OCI-LY1 (cell line): ENCODE measurements around the gene CTNND2.

Experiments
- H2AFZ ChIP-seq: fragments of 200-600 bp; sonication (generic), shearing (Covaris generic); 2 replicates; pipeline ENCODE4 v1.6.0; 2014; ENCODE audit warnings: antibody characterized with exemption, mild to moderate bottlenecking, low read length
- H3F3A ChIP-seq: fragments of 200-600 bp; sonication (generic), shearing (Covaris generic); 2 replicates; pipeline ENCODE4 v1.6.0; 2014; ENCODE audit warnings: mild to moderate bottlenecking, antibody characterized with exemption, low read length, moderate library complexity; ENCODE audit not compliant: insufficient read depth
- H3K27ac ChIP-seq: fragments of 200-600 bp; sonication (generic); 2 replicates; pipeline ENCODE4 v1.5.1; 2014; ENCODE audit warnings: low read length, mixed run types, mild to moderate bottlenecking, low read depth; ENCODE audit not compliant: poor library complexity, severe bottlenecking
- H3K27me3 ChIP-seq: fragments of 200-600 bp; sonication (generic); 2 replicates; pipeline ENCODE4 v1.6.0; 2014; ENCODE audit warnings: antibody characterized with exemption, mild to moderate bottlenecking, low read length, moderate library complexity; ENCODE audit not compliant: insufficient read depth
- H3K36me3 ChIP-seq: fragments of 200-600 bp; sonication (generic); 2 replicates; pipeline ENCODE4 v1.6.1; 2014; ENCODE audit warnings: mild to moderate bottlenecking, antibody characterized with exemption, low read length, moderate library complexity, mixed read lengths; ENCODE audit not compliant: insufficient read depth
- H3K4me1 ChIP-seq: fragments of 200-600 bp; sonication (generic); 2 replicates; pipeline ENCODE4 v1.5.1; 2014; ENCODE audit warnings: mild to moderate bottlenecking, low read length, moderate library complexity; ENCODE audit not compliant: insufficient read depth, severe bottlenecking
- H3K4me2 ChIP-seq: fragments of 200-600 bp; sonication (generic), shearing (Covaris generic); 2 replicates; pipeline ENCODE4 v1.6.1; 2014; ENCODE audit warnings: low read length
- H3K4me3 ChIP-seq: fragments of 200-600 bp; sonication (generic); 2 replicates; pipeline ENCODE4 v1.5.1; 2014; ENCODE audit warnings: low read length, low read depth, mild to moderate bottlenecking, mixed read lengths; ENCODE audit not compliant: poor library complexity, severe bottlenecking
- H3K79me2 ChIP-seq: fragments of 200-600 bp; shearing (Covaris generic); 2 replicates; pipeline ENCODE4 v1.6.1; 2016; ENCODE audit warnings: mixed run types, low read length, mixed read lengths; ENCODE audit not compliant: insufficient read depth
- H3K9ac ChIP-seq: fragments of 200-600 bp; sonication (generic), shearing (Covaris generic); 2 replicates; pipeline ENCODE4 v1.6.1; 2014; ENCODE audit warnings: mild to moderate bottlenecking, low read length, mixed read lengths
- H3K9me2 ChIP-seq: fragments of 200-600 bp; sonication (generic), shearing (Covaris generic); 2 replicates; pipeline ENCODE4 v1.6.1; 2014; ENCODE audit warnings: low read depth, mild to moderate bottlenecking, low read length, mixed read lengths
- H3K9me3 ChIP-seq: fragments of 200-600 bp; shearing (Covaris generic); 2 replicates; pipeline ENCODE4 v1.6.1; 2014; ENCODE audit warnings: low read length, mixed read lengths
- H4K20me1 ChIP-seq: fragments of 200-600 bp; sonication (generic), shearing (Covaris generic); 2 replicates; pipeline ENCODE4 v1.6.0; 2016; ENCODE audit warnings: mild to moderate bottlenecking, low read length; ENCODE audit not compliant: insufficient read depth
- CTCF ChIP-seq: fragments of 200-600 bp; sonication (generic), shearing (Covaris generic); IDR thresholded peaks from 2 replicates; pipeline ENCODE4 v1.5.1; 2017; ENCODE audit warnings: mild to moderate bottlenecking, antibody characterized with exemption, low read length, moderate library complexity, mixed read lengths
- EZH2 ChIP-seq: fragments of 200-600 bp; sonication (generic), shearing (Covaris generic); IDR thresholded peaks from 2 replicates; pipeline ENCODE4 v1.8.0; 2017; ENCODE audit warnings: borderline replicate concordance, mixed run types, mild to moderate bottlenecking, antibody characterized with exemption, low read length, moderate library complexity, mixed read lengths

The CTNND2 gene

GRCh38 chr5:11104651-11105112 lies 799.6 kb downstream of the CTNND2 start:
- Histone ChIP-seq H2AFZ (no peak overlapping the region), H3K9ac (no peak overlapping the region), H3K27me3 (no peaks in the 10 kb centered on the region), H3K4me3 (no peak overlapping the region), H3K36me3 (no peaks in the 10 kb centered on the region), H4K20me1 (no peaks in the 10 kb centered on the region), H3K4me2 (no peak overlapping the region), H3K9me2 (no peaks in the 10 kb centered on the region), H3F3A (no peaks in the 10 kb centered on the region), H3K9me3 (no peaks in the 10 kb centered on the region), H3K4me1 (no peaks in the 10 kb centered on the region), H3K79me2 (no peaks in the 10 kb centered on the region), H3K27ac (no peak overlapping the region)
- TF ChIP-seq CTCF (no peak), EZH2 (no peak)

GRCh38 chr5:11104210-11104609 lies 800.0 kb downstream of the CTNND2 start:
- H3K9me2 ChIP-seq: no peaks in the 10 kb centered on the region
- no peaks in the 10 kb centered on the region for H4K20me1 ChIP-seq
- H3K27ac ChIP-seq: no peak overlapping the region

GRCh38 chr5:11084111-11084510 lies 820.1 kb downstream of the CTNND2 start:
- Histone ChIP-seq H2AFZ (no peak overlapping the region), H4K20me1 (no peaks in the 10 kb centered on the region), H3K9ac (no peak overlapping the region), H3K4me2 (no peak overlapping the region), H3K4me1 (no peaks in the 10 kb centered on the region), H3K9me3 (no peaks in the 10 kb centered on the region), H3K4me3 (no peak overlapping the region), H3K79me2 (no peaks in the 10 kb centered on the region), H3K27me3 (no peaks in the 10 kb centered on the region), H3K27ac (no peak overlapping the region), H3K9me2 (no peaks in the 10 kb centered on the region), H3F3A (no peaks in the 10 kb centered on the region), H3K36me3 (no peaks in the 10 kb centered on the region)
- TF ChIP-seq CTCF (no peak), EZH2 (no peak)

More at GRCh38 chr5:11104210-11104609, 800.0 kb downstream of the CTNND2 start:
- no peak overlapping the region for H3K4me3 ChIP-seq
- H3F3A ChIP-seq: no peaks in the 10 kb centered on the region
- no peak overlapping the region for H3K9ac ChIP-seq
- no peaks in the 10 kb centered on the region for H3K36me3 ChIP-seq
- no peak overlapping the region for H3K4me2 ChIP-seq
- no peak overlapping the region for H2AFZ ChIP-seq
- no peaks in the 10 kb centered on the region for H3K4me1 ChIP-seq
- no peak for TF ChIP-seq EZH2
- no peak for TF ChIP-seq CTCF
- no peaks in the 10 kb centered on the region for H3K79me2 ChIP-seq
- no peaks in the 10 kb centered on the region for H3K27me3 ChIP-seq
- H3K9me3 ChIP-seq: no peaks in the 10 kb centered on the region
